ENCODE results near the gene GAB3.

- TF ChIP-seq EZH2 (IDR thresholded peaks at IDR 0.05; ENCODE audit: borderline replicate concordance, low read depth, low read length, poor library complexity, severe bottlenecking) (no peak), CTCF (conservative IDR thresholded peaks at IDR 0.05; ENCODE audit: low read depth, low read length) (no peak)
These were observed 20.5 kb downstream of the GAB3 start for GRCh38 chrX:154730253-154730891.
